ENCODE data around the gene MYCN.
"Not testable (repeated sequence)": the region's sequence is repeated elsewhere in the genome, so short reads cannot be mapped to it uniquely, and the experiment has no call there.

MYCN gene

DNA sequence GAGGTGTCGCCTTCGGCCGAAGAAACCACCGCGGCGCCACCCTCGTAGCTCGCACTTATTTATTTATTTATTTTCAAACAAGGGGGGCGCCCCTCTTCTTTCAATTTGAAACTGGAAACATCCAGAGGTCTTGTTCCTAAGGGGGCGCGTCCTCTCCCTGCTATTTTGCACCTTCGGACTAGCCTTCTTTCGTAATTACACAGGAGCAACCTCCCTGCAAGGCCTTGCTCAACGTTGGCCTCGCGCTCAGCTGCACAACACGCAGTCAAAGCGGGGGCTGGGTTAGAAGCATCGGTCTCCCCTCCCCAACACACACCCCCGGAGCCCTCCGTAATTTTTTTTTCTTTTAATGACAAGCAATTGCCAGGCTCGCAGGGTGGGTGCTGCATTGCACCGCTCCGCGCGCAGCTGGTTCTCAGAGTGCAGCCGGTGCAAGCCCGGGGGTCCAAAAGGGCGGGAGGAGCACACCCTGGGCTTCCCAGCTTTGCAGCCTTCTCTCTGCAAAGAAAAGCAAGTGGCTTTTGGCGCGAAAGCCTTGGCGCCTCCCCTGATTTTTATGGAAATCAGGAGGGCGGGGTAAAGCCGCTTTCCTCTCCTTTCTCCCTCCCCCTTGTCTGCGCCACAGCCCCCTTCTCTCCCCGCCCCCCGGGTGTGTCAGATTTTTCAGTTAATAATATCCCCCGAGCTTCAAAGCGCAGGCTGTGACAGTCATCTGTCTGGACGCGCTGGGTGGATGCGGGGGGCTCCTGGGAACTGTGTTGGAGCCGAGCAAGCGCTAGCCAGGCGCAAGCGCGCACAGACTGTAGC lies at the start of gene MYCN:
TSS of gene MYCN (plus strand) at position 697 of the 807 bp plus-strand sequence. CDS start 1,515 bp downstream, outside the sequence.
- peak; percentile 78 for DNase-seq (ENCODE audit: low spot score)

GRCh38 chr2:15890936-15891905 lies 49.1 kb upstream of the MYCN start:
- no peak for DNase-seq (ENCODE audit: low spot score)

- no peak for DNase-seq (ENCODE audit: low spot score)
Observed at GRCh38 chr2:15892151-15892880, 48.0 kb upstream of the MYCN start.

- DNase-seq (ENCODE audit: low spot score): no peak
Observed at GRCh38 chr2:15893085-15893484, 47.3 kb upstream of the MYCN start.

DNA sequence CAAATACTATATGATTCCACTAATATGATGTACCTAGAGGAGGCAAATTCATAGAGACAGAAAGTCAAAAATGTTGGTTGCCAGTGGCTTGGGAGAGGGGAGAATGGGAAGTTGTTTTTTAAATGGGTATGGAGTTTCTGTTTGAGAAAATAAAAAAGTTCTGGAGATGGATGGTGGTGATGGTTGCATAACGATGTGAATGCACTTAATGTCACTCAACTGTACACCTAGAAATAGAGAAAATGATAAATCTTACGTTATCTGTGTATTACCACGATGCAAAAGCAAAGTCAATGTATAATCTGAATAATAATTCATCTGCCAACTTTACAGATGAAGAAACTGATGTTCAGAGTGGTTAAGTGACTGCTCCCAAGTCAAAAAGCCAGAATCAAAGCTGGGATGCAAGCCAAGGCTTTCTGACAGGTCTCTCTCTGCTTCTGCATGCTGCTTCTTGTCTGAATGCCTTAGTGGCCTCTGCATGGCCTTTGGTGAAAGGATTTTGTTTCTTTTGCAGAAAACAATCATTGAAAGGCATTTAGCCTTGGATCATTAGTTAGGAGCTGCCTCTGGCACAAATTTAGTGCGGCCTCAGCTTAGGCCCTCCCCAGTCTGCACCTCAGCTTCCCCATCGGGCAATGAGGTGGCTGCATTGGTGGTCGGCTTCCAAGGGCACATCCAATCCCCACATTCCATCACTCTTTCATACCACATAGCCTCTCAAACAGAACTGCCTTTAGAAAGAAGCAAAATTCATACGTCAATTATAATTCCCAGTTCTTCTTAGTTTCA lies 46.5 kb upstream of the MYCN start:
- no peak for DNase-seq (ENCODE audit: low spot score)

GRCh38 chr2:15894481-15895144 lies 45.7 kb upstream of the MYCN start:
- DNase-seq (ENCODE audit: low spot score): no peak

GRCh38 chr2:15895615-15896469 lies 44.5 kb upstream of the MYCN start:
- DNase-seq (ENCODE audit: low spot score): no peak

- no peak for DNase-seq (ENCODE audit: low spot score)
Observed at GRCh38 chr2:15896859-15897258, 43.5 kb upstream of the MYCN start.

DNA sequence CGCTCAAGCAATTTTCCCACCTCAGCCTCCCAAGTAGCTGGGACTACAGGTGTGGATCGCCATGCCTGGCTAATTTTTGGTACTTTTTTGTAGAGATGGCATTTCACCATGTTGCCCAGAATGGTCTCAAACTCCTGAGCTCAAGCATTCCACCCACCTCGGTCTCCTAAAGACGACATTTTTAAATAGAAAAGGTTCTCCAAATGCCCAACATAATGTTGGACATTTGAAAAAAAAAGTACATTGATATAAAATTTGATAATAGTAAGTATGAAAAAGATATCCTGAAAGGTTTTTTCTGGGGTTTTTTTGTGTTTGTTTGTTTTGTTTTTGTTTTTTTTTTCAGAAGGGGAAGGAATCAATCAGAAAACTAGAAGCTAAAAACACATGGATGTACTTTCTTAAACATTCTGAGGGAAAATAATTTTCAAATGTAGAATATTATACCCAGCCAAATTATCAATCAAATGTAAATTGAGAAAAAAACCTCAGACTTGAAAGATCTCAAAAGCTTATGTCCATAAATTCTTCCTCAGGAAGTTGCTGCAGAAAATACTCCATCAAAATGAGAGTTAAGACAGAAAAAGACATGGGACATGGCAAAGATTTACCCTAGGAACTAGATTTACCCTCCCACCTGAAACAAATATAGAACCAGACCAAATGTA lies 42.8 kb upstream of the MYCN start:
- no peak for DNase-seq (ENCODE audit: low spot score)

GRCh38 chr2:15899327-15899612 lies 41.1 kb upstream of the MYCN start:
- no peak for DNase-seq (ENCODE audit: low spot score)

- DNase-seq (ENCODE audit: low spot score): no peak
Observed at GRCh38 chr2:15899751-15900493, 40.4 kb upstream of the MYCN start.

- DNase-seq (ENCODE audit: low spot score): no peak
Observed at GRCh38 chr2:15901095-15901807, 39.1 kb upstream of the MYCN start.

DNA sequence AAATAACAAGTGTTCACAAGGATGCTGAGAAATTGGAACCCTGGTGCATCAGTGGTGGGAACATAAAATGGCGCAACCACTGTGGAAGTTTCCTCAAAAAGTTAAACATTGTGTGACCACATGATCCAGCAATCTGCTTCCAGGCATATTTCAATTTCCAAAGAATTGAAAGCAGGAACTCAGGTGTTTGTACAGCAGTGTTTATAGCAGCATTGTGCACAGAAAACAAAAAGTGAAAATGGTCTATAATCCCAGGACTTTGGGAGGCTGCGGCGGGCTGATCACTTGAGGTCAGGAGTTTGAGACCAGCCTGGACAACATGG lies 38.6 kb upstream of the MYCN start:
- no peak for DNase-seq (ENCODE audit: low spot score)

DNA sequence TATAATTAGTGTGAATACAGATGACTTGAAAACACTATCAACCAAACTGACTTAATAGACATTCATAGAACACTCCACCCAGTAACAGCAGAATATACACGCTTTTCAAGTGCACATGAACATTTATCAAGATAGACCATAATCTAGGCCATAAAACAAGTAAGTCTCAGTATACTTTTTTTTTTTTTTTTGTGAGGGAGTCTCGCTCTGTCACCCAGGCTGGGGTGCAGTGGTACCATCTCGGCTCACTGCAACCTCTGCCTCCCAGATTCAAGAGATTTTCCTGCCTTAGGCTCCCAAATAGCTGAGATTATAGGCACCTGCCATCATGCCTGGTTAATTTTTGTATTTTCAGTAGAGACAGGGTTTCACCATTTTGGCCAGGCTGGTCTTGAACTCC lies 36.4 kb upstream of the MYCN start:
- DNase-seq (ENCODE audit: low spot score): not testable (repeated sequence)

DNA sequence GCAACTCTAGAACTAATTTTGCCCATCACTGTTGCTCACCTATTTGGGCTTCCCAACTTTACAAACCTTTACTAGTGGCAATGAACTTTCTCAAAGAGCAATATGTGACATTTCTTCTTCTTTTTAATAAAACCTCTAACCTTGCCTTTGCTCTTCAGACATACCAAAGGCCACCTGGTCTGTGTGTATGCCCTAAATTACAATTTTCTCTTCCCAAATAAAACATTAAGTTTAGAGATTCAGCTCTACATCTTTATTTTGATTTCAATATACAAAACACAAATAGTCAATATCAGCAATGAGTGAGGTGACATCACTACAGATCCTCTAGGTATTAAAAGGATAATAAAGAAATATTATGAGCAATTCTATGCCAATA lies 35.1 kb upstream of the MYCN start:
- DNase-seq (ENCODE audit: low spot score): no peak

GRCh38 chr2:15905986-15906491 lies 34.3 kb upstream of the MYCN start:
- no peak for DNase-seq (ENCODE audit: low spot score)

DNA sequence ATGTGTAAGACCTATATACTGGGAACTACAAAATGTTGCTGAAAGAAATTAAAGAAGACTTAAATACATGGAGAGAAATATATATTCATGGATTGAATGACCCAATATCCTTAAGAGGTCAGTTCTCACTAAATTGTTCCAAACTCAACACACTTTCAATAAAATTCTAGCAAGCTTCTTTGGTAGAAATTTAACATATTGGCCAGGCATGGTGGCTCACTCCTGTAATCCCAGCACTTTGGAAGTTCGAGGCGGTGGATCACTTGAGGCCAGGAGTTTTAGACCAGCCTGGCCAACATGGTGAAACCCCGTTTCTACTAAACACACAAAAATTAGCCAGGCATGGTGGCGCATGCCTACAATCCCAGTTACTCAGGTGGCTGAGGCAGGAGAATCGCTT lies 33.6 kb upstream of the MYCN start:
- no peak for DNase-seq (ENCODE audit: low spot score)

All from HuH-7.5 (cell line).